Activated naive CD4-positive, alpha-beta T cell treated with anti-CD3 and anti-CD28 coated beads, Interleukin-2, amount 50 U/mL, for 16 hours (primary cell): Measurements from ENCODE around the gene PI4K2A.
"Not testable (repeated sequence)": the region's sequence is repeated elsewhere in the genome, so short reads cannot be mapped to it uniquely, and the experiment has no call there.

Source experiments
- DNase-seq: peaks from one replicate; pipeline ENCODE4 v3.0.0-alpha.2; 2020

Gene PI4K2A

DNA sequence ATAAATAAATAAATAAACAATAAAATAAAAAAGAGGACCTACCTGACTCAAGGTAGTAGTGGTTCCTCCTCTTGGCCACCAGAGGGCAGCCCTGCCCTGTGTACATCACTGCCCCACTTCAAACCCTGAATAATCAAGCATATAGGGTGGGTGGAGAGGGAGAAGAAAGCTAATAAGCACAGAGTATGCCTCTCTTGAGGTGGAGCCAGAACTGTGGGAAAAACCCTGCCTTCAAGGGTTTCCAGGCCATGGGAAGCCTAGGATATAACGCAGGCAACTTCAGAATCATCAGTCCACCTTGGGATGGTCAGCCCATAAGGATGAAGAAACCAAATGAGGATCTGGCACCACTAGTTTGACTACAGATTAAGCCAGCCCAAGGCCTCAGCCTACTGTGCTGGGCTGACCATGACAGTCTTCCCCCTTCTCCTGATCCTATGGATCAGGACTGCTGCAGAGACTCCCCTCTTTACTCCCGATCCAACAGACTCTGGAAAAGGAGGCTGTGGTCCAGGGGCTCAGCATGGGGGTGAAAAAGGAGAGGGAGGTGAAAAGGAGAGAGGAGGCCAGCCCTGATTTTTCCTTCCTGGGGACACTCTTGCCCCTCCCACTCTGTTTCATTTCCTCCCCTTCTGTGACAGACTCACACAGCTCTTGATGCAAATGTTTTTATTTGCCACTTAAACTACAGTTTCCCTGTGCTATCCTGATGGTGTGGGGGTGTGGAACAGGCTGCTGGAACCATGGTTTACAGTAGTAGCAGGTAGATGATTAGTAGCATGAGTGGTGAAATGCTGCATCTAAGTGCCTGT lies 36.5 kb downstream of the PI4K2A start:
- DNase-seq: peak; percentile 48

DNA sequence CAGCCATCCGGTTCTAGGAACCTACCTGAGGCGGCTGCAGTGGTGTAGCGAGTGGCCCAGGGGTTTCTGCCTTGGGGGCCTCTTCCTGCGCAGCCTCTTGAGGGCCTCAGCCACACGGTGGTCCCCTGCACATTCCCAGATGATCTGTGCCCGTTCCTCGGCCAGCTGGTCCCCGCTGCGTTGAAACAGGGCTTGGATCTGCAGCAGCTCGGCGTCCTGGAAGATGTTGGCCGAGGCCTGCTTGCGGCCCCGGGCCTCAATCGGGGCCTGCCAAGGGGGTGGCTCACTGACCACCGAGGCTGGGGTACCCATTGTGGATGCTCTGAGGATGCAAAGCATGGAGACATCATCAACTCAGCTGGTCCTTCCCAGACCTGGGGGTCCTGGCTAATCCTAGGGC lies 39.1 kb downstream of the PI4K2A start:
- DNase-seq: no peak

DNA sequence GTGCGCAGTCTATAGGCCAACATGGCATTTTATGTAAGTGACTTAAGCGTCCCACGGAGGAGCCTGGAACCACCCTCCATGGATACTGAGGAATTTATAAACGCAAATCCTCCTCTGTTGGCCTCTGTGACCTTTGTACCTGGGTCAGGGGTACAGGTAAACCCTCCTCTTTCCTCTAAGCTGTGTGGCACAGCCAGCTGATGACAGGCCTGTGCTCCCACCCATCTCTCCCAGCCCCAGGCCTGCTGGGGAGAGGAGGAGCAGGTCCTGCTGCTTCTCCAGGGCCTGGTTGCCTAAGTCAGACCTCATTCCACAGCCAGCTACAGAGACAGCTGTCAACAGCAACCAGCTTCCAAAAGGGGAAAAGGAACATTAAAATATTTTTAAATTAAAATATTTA lies 41.6 kb downstream of the PI4K2A start:
- DNase-seq: no peak

DNA sequence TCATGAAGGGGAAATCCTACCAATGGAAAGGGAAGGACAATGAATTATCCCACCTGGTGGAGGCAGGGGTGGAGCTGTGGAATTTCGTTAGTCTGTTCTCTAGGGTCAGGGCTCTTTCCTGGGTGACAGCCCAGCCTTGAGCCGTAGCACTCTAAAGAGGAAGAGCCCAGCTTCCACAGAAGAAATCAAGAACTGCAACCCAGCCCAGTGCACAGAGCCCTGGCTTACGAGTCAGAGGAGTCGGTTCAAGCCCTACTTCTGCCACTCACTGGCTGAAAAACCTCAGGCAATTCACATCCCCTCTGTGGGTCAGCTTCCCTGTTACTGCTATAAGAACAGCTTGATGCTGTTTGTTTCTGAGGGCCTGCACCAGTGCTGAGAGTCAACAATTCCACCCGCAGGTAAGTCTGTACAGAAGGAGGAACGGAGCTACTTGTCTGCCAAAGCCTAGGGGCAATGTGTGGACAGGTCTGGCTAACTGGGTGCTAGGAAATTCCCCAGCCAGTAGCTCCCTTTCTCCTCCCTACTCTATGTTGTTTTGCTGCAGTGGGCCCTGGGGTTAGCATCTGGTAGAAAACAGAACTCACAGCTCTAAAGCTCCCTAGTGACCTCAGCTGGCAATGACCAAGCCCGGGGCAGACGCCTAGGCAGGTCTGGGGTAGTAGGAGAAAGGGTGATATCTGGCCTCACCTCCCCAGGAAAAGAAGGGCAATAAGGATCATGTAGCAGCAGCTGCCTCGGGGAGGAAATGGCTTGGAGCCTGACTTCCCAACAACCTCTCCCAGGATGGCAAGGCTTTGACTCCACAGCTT lies 43.3 kb downstream of the PI4K2A start:
- no peak for DNase-seq

DNA sequence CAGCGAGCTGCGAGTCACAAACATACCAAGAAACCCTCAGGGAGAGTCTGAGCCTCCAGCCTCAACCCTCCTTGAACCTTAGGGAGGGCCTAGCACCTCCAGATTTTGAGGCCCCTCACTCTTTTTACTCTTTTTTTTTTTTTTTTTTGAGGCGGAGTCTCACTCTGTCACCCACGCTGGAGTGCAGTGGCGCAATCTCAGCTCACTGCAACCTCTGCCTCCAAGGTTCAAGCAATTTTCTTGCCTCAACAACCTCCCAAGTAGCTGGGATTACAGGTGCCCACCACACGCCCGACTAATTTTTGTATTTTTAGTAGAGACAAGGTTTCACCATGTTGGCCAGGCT lies 43.9 kb downstream of the PI4K2A start:
- DNase-seq: not testable (repeated sequence)

DNA sequence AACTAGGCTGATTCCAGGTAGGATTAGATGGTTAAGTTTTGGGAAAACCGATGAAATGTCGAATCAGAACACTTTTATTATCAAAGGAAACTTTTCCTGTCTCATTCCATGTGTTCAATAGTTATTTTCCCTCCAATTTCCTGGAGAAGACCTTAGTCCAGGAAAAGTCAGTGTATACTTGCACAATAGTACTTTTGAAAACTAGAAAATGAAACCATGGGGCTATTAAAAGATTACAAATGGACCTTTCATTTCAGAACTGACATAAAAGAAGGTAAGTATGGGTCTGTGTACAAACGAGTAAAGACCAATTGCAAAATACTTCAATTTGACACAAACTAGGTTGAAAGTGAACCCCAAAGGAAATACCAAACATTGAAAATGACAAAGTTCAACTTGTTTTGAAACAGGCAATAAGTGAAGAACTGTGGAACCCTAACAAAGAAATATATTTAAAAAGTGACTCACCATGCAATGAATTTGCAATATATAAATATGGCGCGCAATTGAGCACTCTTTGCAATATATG lies 44.5 kb downstream of the PI4K2A start:
- DNase-seq: no peak

DNA sequence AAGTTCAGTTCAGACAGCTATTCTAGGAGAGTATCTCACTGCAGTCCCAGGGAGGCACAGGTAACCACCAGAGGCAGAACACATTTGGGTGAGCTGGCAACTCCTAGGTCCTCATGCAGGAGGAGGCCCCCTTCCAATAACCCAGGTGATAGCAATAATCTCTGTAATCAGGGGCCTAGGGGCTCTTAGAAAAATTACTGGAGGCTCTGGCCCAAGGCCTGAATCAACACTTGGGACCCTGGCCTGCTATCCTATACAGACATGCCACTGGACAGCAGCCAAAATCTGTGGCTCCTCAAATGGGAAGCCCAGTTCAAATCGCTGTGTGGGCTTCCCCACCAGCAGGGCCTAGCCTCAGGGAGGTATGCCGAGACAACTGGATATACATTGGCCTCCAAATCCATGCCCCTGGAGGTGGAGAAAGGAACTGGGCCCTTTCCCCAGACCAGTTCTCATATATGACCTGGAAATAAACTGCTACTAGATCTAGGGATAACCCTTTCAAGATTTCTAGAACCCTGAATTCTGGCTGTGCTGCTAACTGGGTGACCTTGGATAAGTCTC lies 45.0 kb downstream of the PI4K2A start:
- DNase-seq: no peak

DNA sequence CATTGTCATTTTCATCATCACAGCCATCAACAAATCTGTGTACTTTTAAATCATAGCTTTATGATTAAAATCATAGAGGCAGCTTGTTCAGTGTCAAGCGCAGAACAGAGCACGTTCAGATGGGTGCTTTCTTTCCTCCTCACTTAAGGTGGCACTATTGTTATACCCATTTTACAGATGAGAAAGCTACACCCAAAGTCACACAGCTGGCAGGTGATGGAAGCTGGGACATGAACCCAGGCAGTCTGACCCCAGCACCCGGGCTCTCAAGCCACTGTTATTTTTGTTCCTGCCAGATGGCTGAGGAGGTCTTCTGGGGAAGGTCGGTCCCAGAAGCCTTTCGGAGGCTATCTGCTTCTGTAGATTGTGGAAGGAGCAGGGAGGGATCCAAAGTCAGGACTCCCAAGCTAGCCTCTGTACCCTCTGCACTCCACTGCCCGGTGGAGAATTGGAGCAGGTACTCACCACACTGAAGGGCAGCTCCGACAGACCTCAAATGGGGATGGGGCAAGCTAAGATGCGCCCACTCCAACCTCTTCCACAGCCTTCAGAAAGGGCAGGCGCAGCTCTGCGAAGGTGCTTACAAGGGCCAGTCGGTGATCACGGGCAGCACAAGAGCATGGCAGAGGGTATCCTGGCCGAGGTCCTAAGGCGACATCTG lies 46.0 kb downstream of the PI4K2A start:
- DNase-seq: no peak

DNA sequence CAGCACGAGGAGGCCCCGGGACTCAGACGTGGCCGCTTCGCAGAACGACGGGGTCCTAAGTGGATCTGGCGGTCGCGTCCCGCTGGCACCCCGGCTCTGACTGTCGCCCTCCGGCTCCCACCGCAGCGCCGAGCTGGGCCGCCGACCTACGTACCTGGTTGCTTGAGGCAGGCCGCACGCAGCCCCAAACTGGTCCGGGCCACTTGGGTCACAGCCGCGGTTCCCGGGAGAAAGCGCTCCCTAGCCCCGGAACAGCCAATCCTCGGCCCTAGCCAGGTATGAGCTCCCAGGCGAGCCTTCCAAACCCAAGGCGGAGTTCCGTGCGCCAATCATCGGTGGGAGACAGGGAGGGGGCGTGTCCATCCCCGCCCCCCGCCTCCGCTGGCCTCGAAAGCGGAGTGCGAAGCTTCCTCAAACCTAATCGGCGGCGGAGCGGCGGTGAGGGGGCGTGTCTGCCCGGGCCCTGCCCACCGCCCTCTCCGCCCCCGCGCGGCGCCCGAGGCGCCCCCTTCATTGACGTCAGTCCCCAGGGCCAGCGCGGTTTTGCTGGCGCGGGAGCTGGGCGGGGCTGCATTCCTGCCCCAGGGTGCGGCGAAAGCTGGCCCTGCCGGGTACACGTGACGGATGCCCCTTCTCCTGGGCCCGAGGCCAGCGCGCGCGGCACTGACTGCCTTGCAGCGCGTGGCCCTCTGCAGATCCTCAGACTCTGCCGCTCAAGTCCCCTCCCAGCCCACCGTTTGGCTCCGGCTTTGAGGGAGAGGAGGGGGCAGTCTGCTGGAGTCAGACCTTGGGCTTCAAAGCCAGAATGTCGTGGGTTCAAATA lies 46.7 kb downstream of the PI4K2A start, which contains the start of gene AVPI1:
TSS of gene AVPI1 (minus strand) at position 280 of the 823 bp plus-strand sequence. CDS start 7,336 bp downstream, outside the sequence.
- DNase-seq: peak; percentile 95

DNA sequence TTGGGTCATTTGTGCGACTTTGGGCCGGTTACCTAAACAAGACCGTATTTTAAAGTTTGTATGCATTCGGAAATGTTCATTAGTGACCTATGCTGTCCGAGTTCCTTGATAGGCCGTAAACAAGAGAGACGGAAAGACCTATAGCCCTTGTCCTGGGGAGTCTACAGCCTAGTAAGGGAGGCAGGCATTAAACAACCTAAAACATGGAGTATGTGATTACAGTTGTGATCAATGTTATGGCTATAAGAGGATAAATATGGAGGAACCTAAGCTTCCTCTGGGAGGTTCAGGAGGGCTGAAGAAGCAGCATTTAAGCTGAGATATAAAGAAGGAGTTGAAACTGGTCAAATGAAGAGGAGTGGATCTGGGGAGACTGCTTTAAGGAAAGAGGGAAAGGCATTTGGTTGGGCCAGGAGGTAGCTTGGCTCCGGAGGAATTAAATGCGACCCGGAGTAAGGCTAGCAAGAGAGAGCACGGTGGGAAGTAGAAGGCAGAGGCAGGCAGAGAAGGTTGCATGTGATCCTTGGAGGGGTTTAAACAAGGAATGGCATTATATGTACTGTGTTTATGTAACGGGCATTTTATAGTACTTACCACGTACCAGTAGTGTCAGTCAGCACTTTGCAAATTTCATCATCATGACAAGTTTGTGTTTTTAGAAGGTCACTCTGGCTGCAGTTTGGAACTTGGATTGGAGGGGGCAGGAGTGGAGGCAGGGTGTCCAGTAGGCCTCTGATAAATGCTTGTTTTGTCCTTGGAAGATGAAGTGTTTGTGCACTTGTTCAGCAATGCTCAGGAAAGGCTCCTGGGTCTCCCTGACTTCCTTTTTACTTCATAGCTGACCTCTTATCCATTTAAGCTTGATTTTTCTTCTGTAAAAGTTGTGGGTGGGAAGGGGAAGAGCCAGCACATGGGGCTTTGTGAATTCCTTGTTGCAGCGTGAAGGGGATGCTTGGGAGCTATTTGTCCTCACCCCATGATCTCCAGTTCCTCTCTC lies 47.6 kb downstream of the PI4K2A start:
- DNase-seq: no peak

DNA sequence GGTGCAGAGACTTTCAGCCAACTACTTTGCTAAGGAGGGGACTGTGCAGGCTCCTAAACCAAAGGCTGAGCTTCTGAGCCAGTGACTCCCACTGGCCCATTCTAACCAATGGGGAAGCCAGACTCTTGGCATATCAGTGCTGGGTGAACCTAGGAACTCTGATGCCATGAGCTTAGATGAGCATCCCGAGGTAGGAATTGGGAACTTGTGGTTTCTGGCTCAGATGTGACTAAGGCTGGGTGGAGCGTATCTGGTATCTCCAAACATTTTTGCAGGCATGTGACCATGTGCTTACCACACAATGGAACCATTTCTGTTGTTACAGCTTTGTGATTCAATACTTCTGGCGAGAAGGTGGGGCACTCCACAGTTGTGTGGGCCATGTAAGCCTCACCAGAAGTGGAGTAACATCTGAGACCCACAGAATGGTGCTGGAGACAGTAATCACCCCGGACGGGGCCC lies 49.1 kb downstream of the PI4K2A start:
- no peak for DNase-seq

DNA sequence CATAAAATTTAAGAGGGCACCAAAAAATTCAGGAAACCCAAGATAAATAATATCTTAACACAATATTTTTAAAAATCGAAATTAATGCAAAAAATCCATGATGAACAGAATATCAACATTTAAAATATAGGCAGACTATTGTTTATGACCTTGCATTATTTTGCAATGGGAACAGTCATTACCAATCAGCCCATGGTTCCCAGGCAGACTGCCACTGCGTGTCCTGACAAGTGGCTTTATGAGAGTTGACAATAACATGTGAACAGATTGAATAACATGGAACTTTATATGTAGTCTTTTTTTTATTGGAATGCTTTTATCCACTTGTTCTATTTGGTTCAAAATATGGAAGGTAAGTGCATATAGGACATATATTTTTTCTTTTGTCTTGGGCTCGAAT lies 49.7 kb downstream of the PI4K2A start:
- DNase-seq: no peak

DNA sequence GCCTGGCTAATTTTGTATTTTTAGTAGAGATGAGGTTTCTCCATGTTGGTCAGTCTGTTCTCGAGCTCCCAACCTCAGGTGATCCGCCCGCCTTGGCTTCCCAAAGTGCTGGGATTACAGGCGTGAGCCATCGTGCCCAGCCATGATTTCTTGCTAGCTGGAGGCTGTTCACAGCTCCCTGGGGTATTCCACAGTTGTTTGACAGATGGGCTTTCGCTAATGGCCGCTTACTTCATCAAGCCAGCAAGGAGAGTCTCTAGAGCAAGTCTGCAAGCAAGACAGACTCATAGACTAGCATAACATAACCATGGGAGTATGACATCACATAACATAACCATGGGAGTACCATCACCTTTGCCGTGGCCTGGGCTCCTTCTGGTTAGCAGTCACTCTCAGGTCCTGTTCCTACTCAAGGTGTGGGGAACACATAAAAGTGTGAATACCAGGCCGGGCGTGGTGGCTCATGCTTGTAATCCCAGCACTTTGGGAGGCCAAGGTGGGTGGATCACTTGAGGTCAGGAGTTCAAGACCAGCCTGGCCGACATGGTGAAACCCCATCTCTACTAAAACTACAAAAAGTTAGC lies 57.7 kb downstream of the PI4K2A start:
- DNase-seq: not testable (repeated sequence)

DNA sequence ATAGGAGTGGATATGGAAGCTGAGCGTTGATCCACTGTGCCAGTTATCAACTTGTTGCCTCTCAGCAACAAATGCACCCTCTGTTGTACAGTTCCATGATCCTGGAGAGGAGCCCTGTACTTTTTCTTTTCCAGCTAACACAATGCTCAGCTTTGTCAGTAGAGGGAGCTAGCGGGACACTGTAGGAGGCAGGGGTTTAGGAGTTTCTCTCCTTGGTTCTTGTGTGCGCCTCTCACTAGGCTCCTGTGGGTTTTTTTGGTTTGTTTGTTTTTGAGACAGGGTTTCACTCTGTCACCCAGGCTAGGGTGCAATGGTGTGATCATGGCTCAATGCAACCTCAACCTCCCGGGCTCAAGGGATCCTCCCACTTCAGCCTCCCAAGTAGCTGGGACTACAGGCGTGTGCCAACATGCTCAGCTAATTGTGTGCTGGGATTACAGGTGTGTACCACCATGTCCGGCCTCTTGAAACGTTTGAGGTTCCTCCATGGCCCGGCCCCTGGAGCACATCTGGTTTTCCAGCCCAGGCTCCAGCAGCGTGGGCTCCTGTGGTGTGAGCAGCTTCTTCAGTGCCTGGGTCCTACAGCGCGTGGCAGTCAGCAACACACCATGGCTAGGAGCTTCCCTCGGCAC lies 61.1 kb downstream of the PI4K2A start:
- peak; percentile 31 for DNase-seq

DNA sequence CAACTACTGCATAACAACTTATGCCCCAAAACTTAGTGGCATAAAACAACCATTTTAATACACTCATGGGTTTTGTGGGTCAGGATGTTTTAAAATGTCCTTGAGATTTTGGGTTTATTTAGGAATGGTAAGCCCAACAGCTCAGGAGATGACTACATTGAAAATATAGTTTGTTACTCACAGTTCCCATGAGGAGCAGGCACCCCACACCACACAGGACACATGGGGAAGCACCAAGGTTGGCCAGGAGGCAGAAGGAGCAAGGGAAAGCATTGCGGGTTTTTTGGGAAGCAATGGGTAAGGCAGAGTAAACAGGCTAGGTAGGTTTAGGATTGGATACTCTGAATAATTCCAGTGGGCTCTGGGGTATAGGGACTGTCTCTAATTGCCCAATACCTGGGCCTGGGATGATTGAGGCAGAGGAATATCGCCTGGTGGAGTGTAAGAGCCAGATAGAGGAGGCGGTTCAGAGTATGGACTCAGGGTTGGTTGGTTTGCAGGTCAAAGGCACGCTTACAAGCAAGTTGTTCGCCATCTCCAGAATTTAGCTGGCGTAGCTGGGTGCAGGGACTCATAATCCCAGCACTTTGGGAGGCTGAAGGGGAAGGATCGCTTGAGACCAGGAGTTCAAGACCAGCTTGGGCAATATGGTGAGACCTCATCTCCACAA lies 63.1 kb downstream of the PI4K2A start:
- DNase-seq: no peak

DNA sequence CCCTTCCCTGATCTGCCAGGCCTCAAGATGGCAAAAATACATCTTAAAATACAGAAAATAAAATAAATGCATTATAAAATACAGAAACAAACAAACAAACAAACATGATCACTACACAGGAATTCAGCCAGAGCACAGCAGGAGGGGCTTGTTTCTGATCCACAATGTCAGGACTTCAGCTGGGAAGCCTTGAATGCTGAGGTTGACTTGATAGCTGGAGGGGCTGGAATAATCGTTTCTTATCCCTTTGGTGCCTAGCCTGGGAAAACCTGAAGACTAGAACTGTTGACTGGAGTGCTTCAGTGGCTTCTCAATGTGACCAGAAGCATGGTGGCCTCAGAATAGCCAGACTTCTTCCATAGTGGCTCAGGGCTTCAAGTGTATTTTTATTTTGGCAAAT lies 63.9 kb downstream of the PI4K2A start:
- DNase-seq: no peak

DNA sequence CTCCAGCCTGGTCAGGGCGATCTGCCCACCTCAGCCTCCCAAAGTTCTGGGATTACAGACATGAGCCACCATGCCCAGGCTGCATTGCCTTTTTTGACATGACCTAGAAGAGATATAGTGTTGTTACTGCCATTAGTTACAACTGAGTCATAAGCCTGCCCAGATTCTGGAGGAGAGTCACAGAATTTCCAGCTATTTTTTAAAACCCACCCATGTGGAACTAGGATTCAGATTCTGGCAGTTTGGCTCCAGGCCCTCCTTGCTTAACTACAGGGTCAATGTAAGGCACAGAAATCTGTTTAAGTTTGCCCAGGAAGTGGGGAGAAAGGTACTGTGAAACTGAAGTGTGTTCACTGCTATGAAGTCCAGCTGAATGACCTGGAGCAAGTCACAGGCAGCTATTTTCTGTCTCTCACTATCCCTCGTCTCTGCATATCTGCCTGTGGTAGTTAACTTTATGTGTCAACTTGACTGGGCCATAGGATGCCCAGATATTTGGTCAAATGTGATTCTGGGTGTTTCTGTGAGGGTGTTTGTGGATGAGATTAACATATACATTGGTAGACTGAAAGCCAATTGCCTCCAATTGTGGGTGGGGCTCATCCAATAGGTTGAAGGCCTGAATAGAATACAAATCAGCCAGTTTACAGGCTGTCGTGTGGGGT lies 64.7 kb downstream of the PI4K2A start:
- no peak for DNase-seq

DNA sequence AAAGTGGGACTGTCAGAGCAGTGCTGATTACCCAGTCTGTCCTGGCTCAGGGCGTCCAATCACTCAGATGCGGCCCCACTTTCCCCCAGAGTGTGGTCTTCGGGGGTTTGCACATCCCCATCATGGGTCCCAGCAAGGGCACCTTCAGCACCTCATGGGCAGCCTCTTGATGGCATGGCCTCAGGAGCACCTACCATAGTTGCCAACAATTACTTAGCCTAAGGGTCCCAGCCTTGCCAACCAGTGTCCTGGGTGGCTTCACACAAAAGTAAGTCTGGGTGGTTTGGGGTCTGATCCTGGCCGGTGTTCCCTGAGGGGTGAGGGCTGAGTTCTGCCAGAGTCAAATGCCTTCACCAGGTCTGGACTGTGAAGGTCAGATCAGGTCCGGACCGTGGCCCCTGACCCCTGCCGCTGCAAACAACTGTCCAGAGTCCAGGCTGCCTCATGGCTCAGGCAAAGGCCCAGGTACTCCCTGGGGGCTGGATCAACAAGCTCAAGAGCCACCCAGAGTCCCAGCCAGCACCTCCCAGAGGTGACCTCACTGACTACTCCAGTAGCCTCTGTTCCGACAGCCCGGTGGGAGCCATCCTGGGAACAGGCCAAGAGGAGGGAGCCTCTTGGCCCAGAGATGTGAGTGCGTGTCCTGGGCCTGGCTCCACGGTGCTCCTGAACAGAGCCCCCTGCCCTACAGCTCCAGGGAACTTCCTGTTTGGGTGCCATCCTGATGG lies 66.8 kb downstream of the PI4K2A start:
- no peak for DNase-seq
